AG10803 (cell line): ENCODE measurements around the gene DSCAML1.

ENCODE experiments used
- DNase-seq: peaks from one replicate; pipeline ENCODE4 v3.0.0; 2010; ENCODE audit warnings: low read depth
- H3K4me3 ChIP-seq: 2 replicates; pipeline ENCODE4 v1.5.1; 2011; ENCODE audit warnings: mild to moderate bottlenecking, low read length, control low read depth
- TF ChIP-seq, protein P1 (sequence below): conservative IDR thresholded peaks from 2 replicates; pipeline ENCODE4 v1.5.1; 2011; ENCODE audit warnings: mild to moderate bottlenecking, low read length, control low read depth, inconsistent platforms

Gene DSCAML1

DNA sequence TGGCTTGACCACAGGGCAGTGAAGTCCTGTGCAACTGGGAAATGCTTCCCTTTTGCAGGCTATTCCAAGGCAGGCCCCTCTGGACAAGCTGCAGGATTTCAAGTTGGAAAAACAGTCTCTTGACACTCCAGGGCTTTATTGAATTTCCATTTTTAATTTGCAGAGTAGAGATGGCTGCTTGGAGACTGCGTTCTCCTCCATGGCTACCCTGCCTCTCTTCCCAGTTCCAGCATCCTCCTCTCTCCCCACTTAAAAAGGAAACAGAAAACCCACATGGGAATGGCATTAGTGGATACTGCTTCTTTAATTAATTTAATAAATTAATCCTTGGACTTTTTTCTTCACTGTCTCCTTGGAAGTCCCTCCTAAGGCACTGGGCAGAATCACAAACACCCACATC, 115.6 kb downstream of the DSCAML1 start:
- no peak overlapping the region for H3K4me3 ChIP-seq
- DNase-seq, result no peak
- TF ChIP-seq, protein P1, sequence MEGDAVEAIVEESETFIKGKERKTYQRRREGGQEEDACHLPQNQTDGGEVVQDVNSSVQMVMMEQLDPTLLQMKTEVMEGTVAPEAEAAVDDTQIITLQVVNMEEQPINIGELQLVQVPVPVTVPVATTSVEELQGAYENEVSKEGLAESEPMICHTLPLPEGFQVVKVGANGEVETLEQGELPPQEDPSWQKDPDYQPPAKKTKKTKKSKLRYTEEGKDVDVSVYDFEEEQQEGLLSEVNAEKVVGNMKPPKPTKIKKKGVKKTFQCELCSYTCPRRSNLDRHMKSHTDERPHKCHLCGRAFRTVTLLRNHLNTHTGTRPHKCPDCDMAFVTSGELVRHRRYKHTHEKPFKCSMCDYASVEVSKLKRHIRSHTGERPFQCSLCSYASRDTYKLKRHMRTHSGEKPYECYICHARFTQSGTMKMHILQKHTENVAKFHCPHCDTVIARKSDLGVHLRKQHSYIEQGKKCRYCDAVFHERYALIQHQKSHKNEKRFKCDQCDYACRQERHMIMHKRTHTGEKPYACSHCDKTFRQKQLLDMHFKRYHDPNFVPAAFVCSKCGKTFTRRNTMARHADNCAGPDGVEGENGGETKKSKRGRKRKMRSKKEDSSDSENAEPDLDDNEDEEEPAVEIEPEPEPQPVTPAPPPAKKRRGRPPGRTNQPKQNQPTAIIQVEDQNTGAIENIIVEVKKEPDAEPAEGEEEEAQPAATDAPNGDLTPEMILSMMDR, result no peak

DNA sequence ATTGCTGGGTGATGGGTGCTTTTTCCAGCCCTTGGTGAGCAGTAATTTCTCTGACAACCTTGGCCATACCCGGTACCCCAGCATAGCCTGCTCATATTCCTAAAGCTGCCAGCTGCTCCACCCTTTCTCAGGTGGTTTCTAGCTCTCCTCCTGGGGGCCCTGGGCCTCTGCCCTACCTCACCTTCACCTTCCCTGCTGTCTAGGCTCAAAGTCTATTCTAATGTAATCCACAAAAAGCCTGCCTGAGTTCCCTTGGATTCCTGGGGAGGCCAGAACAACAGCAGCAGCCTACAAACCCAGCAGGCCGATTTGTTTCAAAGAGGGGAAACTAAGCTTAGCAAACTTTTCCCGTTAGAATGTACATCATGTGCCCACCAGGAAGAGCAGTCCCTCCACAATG, 117.6 kb downstream of the DSCAML1 start:
- no peak for DNase-seq
- H3K4me3 ChIP-seq, result no peak overlapping the region
- TF ChIP-seq, protein P1, result no peak

DNA sequence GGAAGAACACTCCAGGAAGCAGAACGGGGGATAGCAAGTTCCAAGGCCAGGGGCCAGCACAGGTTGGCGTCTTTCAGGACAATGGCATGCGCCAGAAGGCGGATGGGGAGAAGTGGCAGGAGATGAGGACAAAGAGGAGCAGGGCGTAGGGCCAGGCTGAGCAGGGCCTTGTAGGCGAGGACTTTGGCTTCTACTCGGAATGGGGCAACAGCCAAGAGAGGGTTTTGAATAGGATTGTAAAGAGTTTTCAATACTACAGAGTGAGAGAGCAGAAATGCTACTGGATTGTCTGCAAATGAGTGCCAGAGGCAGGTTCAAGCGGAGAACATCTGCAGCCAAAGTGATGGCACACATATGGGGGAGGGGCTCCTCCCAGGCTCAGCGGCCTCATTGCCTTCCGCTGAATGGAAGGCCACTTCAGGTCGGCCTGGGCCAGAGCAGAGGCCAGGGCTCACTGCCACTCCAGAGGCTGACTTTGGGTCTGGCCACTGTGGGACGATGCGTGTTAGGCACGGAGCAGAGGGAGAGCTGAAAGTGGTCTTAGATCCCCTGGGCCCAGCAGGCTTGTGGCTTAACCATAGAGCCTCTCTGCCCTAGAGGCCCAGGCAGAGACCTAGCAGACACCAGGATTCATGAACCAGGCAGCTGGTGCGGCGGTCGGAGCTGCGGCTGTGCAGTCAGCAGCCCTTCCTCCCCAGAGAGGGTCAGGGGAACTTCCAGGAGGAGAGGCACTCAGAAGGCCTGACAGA, 118.2 kb downstream of the DSCAML1 start:
- TF ChIP-seq, protein P1, result no peak
- no peak for DNase-seq
- H3K4me3 ChIP-seq, result no peak overlapping the region

DNA sequence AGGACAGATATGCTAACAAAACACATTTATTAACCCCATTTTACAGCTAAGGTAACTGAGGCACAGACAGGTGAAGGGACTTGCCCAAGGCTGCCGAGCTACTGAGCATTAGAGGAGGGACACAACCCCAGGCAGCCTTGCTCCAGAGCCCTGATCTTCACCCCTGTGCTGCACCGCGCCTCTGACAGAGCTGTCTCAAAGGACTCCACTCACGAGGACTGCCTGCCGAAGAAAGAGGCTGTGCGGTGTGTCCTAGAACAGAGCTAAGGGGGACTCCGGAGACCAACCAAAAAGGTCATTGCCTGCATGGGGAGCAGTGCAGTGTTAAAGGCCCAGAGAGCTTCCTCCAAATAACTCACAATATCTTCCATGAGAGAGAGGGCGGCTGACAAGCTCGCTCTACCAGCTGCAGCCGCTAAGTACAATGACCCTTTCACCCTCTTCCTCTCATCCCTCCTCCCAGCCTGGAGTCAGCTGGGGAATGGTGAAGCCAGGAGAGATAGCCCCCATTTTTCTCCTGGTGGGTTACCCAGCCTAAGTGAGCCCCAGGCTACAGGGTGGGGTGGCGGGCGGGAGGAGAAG, 119.2 kb downstream of the DSCAML1 start:
- H3K4me3 ChIP-seq, result no peak overlapping the region
- no peak for DNase-seq
- TF ChIP-seq, protein P1, result no peak

DNA sequence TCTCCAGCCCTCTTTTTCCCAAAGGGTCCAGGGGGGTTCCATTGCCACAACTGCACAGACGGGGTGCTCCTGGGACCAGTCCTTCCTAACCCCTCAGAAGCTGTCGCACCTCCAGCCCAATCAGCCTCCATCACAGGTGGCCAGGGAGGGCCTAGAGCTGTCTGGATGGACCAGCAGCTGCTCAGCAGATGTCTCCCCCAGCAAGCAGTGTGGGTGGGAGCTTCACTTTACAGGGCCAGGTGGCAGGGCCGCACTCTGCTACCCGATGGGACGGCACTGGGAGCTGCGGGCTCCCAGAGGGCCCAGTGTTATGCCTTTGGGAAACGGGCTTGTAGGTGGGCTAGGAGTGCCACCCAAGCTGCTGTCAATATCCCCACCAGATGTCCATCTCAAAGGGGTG, 120.5 kb downstream of the DSCAML1 start:
- DNase-seq, result no peak
- TF ChIP-seq, protein P1, result no peak

DNA sequence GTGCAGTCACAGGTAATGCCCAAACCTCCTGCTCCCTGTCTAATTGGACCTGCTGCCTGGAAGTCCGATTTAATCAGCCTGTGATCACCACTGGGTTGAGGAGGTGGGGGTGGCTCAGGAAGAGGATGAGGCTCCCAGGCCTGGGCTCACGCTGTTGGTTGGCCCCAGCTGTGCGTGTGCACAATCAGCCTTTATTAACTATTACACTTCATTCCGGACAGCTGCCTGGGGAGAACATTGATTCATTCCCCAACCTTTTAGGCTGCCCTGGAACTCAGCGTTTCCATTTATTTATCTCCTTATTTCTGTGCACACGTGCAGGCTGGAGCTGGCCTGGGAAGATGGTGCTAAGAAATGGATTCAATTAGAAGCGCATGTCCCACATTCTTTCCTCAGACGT, 123.4 kb downstream of the DSCAML1 start:
- TF ChIP-seq, protein P1, result no peak
- DNase-seq, result no peak
- no peak overlapping the region for H3K4me3 ChIP-seq

More for the DNA sequence above, 120.5 kb downstream of the DSCAML1 start:
- no peak overlapping the region for H3K4me3 ChIP-seq

DNA sequence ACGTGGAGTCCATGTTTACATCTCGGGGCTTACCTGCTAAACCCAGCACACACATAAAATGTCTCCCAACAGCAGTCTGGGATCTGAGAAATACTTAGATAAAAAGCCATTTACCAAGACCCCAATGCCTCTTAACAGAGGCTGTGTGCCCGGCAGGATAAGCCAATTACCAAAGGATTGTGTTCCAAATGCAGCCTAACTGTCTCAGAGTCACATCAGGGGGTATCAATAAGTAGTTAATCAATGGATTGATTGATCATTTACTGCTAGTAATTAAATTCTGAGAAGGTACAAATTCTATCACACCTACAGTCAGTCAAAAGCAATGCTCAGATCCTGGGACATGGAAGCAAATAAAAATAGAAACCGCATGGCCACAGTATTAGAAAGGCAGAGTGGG, 125.6 kb downstream of the DSCAML1 start:
- no peak overlapping the region for H3K4me3 ChIP-seq
- no peak for DNase-seq
- TF ChIP-seq, protein P1, result no peak
